Mesenchymal stem cell (in vitro differentiated cells and primary cell): ENCODE measurements around the gene PLAAT1.

Source experiments
- DNase-seq: peaks from one replicate; pipeline ENCODE4 v3.0.0-alpha.2; 2013
- H2AFZ ChIP-seq: one replicate; pipeline ENCODE4 v1.6.1; 2013; ENCODE audit warnings: low read depth, mild to moderate bottlenecking, control low read depth, inconsistent platforms, low read length, moderate library complexity
- H2AK5ac ChIP-seq: 2 replicates; pipeline ENCODE4 v1.6.1; 2013; ENCODE audit warnings: low read length, moderate library complexity, mild to moderate bottlenecking, inconsistent platforms; ENCODE audit not compliant: severe bottlenecking
- H2BK120ac ChIP-seq: one replicate; pipeline ENCODE4 v1.6.1; 2013; ENCODE audit warnings: low read depth, mild to moderate bottlenecking, inconsistent platforms, low read length, moderate library complexity
- H2BK12ac ChIP-seq, 2 experiments: one replicate each; pipeline ENCODE4 v1.6.1; 2013; ENCODE audit warnings: inconsistent platforms in 2 of 2, low read length in 2 of 2, mild to moderate bottlenecking in 2 of 2, moderate library complexity in 2 of 2, control low read depth in 1 of 2
- H2BK15ac ChIP-seq: one replicate; pipeline ENCODE4 v1.6.1; 2013; ENCODE audit warnings: mild to moderate bottlenecking, low read depth, inconsistent platforms; ENCODE audit not compliant: poor library complexity, severe bottlenecking
- H2BK5ac ChIP-seq: 2 replicates; pipeline ENCODE4 v1.6.1; 2013; ENCODE audit warnings: low read depth, mild to moderate bottlenecking, low read length, control low read depth, inconsistent platforms; ENCODE audit not compliant: poor library complexity, severe bottlenecking
- H3K14ac ChIP-seq, 2 experiments: one replicate each; pipeline ENCODE4 v1.6.1; 2013; ENCODE audit warnings: inconsistent platforms in 2 of 2, low read length in 2 of 2, control low read depth in 1 of 2, mild to moderate bottlenecking in 1 of 2, moderate library complexity in 1 of 2
- H3K18ac ChIP-seq, 2 experiments: one replicate each; pipeline ENCODE4 v1.6.1; 2013; ENCODE audit warnings: inconsistent platforms in 2 of 2, low read length in 2 of 2, control low read depth in 1 of 2, low read depth in 1 of 2, mild to moderate bottlenecking in 1 of 2
- H3K23ac ChIP-seq, 2 experiments: one replicate each; pipeline ENCODE4 v1.6.1; 2013; ENCODE audit warnings: inconsistent platforms in 2 of 2, low read length in 2 of 2, mild to moderate bottlenecking in 2 of 2, moderate library complexity in 2 of 2, control low read depth in 1 of 2
- H3K27ac ChIP-seq: 2 replicates; pipeline ENCODE4 v1.5.1; 2013; ENCODE audit warnings: mild to moderate bottlenecking, moderate library complexity, low read length, control low read depth, inconsistent platforms; ENCODE audit not compliant: poor library complexity, severe bottlenecking
- H3K27me3 ChIP-seq, 2 experiments: 2 replicates each; pipeline versions ENCODE4 v1.6.1 to v1.7.0; 2013; ENCODE audit warnings: low read length in 2 of 2, mild to moderate bottlenecking in 2 of 2, moderate library complexity in 2 of 2, control low read depth in 1 of 2, inconsistent platforms in 1 of 2; ENCODE audit not compliant: control insufficient read depth in 1 of 2, insufficient read depth in 1 of 2
- H3K36me3 ChIP-seq, 2 experiments: 2 replicates each; pipeline versions ENCODE4 v1.6.1 to v1.7.0; 2013; ENCODE audit warnings: low read length in 2 of 2, control low read depth in 1 of 2, inconsistent platforms in 1 of 2, low read depth in 1 of 2, mild to moderate bottlenecking in 1 of 2; ENCODE audit not compliant: insufficient read depth in 2 of 2, control insufficient read depth in 1 of 2
- H3K4ac ChIP-seq, 2 experiments: one replicate each; pipeline ENCODE4 v1.6.1; 2013; ENCODE audit warnings: inconsistent platforms in 2 of 2, low read length in 2 of 2, mild to moderate bottlenecking in 2 of 2, moderate library complexity in 2 of 2, control low read depth in 1 of 2, low read depth in 1 of 2
- H3K4me1 ChIP-seq: 2 replicates; pipeline ENCODE4 v1.6.1; 2013; ENCODE audit warnings: low read depth, low read length, control low read depth; ENCODE audit not compliant: control insufficient read depth, insufficient read depth
- H3K4me2 ChIP-seq: 2 replicates; pipeline ENCODE4 v1.6.1; 2013; ENCODE audit warnings: low read length, mild to moderate bottlenecking, inconsistent platforms; ENCODE audit not compliant: poor library complexity, severe bottlenecking
- H3K4me3 ChIP-seq, 2 experiments: 2 replicates each; pipeline versions ENCODE4 v1.5.1 to v1.7.0; 2013; ENCODE audit warnings: low read length in 2 of 2, mild to moderate bottlenecking in 2 of 2, control low read depth in 1 of 2, low read depth in 1 of 2; ENCODE audit not compliant: insufficient read depth in 1 of 2
- H3K79me1 ChIP-seq: replicated peaks from 2 replicates; pipeline ENCODE4 v1.6.1; 2013; ENCODE audit warnings: mild to moderate bottlenecking, control low read depth, low read length, inconsistent platforms; ENCODE audit not compliant: poor library complexity, severe bottlenecking
- H3K9ac ChIP-seq: 2 replicates; pipeline ENCODE4 v1.7.0; 2013; ENCODE audit warnings: mild to moderate bottlenecking, low read length, moderate library complexity
- H3K9me3 ChIP-seq: 2 replicates; pipeline ENCODE4 v1.7.0; 2013; ENCODE audit warnings: mild to moderate bottlenecking, low read length; ENCODE audit not compliant: control insufficient read depth
- H4K8ac ChIP-seq: one replicate; pipeline ENCODE4 v1.6.1; 2013; ENCODE audit warnings: inconsistent platforms, mild to moderate bottlenecking, low read length, moderate library complexity
- H4K91ac ChIP-seq: one replicate; pipeline ENCODE4 v1.6.1; 2013; ENCODE audit warnings: mild to moderate bottlenecking, low read length, inconsistent platforms
- WGBS: methylation state at CpG from one replicate; pipeline ENCODE4 v1.1.7; 2013; ENCODE audit warnings: mixed read lengths; 5-methylcytosine and 5-hydroxymethylcytosine counted together

PLAAT1 gene

DNA sequence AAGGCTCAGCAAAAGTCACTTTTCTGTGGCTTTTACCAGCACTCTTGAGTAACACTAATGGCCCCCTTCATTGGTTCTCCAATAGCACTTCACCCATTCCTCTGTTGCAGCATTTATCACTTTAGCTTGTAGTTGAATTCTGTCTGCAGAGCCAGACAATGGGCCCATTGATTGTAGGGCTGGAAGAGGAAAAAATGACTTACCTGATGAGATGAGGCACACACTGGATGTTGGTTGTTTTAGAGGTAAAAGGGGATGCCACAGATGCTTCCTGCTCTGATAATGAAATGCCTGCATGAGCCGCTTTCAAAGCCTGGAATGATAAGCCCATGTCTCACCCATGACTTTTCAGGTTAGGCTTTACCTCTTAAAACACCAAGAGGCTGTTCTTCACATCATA is 64.3 kb downstream of the PLAAT1 start:
- H4K8ac ChIP-seq: no peak overlapping the region

GRCh38 chr3:193310914-193311723 is 70.1 kb downstream of the PLAAT1 start:
- Histone ChIP-seq H2AK5ac (no peak overlapping the region), H4K8ac (no peak overlapping the region), H3K18ac (no peak overlapping the region), H2BK12ac (no peak overlapping the region), H3K27me3 (peaks cover 0 to 5% of the 10 kb centered on the region in 2 experiments), H2BK15ac (no peak overlapping the region), H3K4me1 (no peaks in the 10 kb centered on the region), H2BK5ac (no peak overlapping the region), H3K9me3 (no peaks in the 10 kb centered on the region), H2AFZ (no peak overlapping the region), H4K91ac (no peak overlapping the region), H3K79me1 (no peaks in the 10 kb centered on the region), H2BK120ac (no peak overlapping the region), H3K9ac (no peak overlapping the region), H3K23ac (no peak overlapping the region), H3K4me3 (no peak overlapping the region), H3K14ac (no peak overlapping the region), H3K36me3 (no peaks in the 10 kb centered on the region), H3K27ac (no peak overlapping the region), H3K4me2 (no peak overlapping the region), H3K4ac (no peak overlapping the region)
- no peak for DNase-seq
- 32% methylated on average over 6 of the region's 6 CpGs for WGBS

More for the DNA sequence above, 64.3 kb downstream of the PLAAT1 start:
- no peak overlapping the region for H3K9ac ChIP-seq
- no peaks in the 10 kb centered on the region for H3K4me1 ChIP-seq
- no peak overlapping the region for H2AK5ac ChIP-seq
- 90% methylated on average over 1 of the region's 1 CpG for WGBS
- no peak overlapping the region for H3K23ac ChIP-seq
- H2BK15ac ChIP-seq: no peak overlapping the region
- no peak overlapping the region for H3K4ac ChIP-seq
- H3K36me3 ChIP-seq: no peaks in the 10 kb centered on the region
- no peak overlapping the region for H3K14ac ChIP-seq
- no peak overlapping the region for H3K4me2 ChIP-seq
- H2BK5ac ChIP-seq: no peak overlapping the region
- H2BK120ac ChIP-seq: no peak overlapping the region
- no peaks in the 10 kb centered on the region for H3K79me1 ChIP-seq
- H3K27ac ChIP-seq: no peak overlapping the region
- no peaks in the 10 kb centered on the region for H3K9me3 ChIP-seq
- H4K91ac ChIP-seq: no peak overlapping the region
- H2BK12ac ChIP-seq: no peak overlapping the region
- no peak overlapping the region for H3K18ac ChIP-seq
- no peaks in the 10 kb centered on the region for H3K27me3 ChIP-seq
- H2AFZ ChIP-seq: no peak overlapping the region
- no peak for DNase-seq
- H3K4me3 ChIP-seq: no peak overlapping the region

DNA sequence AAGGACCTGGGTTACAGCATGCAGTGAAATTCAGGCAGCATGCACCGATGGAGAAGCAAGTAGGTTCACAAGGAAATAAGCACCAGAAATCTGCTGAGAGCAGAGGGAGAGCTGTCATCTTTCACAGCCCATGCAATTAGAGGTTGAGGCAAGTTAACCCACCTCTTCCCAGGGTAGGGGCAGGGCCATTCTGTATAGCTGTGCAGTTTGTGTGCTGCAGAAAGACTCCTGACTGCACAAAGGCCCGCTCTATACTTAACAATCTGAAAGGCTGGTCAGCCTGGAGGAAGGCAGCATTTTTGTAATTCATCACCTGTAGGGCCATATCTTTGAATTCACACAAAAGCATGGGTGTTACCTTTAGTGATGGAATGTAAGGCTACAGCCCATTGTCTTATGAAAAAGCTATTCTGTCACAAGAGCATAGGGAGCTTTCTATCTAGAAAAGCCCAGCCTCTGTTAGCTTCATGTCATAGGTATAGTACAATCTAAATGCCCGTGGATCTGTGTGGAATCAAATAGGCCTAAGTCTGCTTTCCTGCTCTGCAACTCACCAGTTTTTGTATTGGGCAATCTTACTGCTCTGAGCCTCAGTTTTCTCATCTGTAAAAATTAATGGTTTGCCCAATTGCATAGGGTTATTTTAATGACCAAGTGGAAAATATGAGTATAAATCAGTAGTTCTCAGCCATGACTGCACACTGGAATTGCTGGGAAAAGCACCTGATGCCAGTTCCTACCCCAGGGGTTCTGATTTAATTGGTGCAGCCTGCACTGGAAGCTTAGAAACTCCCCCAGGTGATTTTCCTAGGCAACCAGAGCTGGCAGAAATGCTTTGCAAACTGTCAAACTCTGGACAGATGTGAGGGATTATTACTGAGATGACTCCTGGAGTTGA is 72.3 kb downstream of the PLAAT1 start:
- peaks cover 0 to 5% of the 10 kb centered on the region in 2 experiments for H3K27me3 ChIP-seq
- no peaks in the 10 kb centered on the region for H3K36me3 ChIP-seq
- H3K9me3 ChIP-seq: no peaks in the 10 kb centered on the region
- H3K79me1 ChIP-seq: no peaks in the 10 kb centered on the region
- H3K23ac ChIP-seq: no peak overlapping the region
- no peak overlapping the region for H4K91ac ChIP-seq
- no peak overlapping the region for H3K14ac ChIP-seq
- H3K27ac ChIP-seq: no peak overlapping the region
- H2AK5ac ChIP-seq: no peak overlapping the region
- no peak overlapping the region for H2BK5ac ChIP-seq
- H3K4me3 ChIP-seq: no peak overlapping the region
- H2AFZ ChIP-seq: no peak overlapping the region
- WGBS: 67% methylated on average over 2 of the region's 3 CpGs
- DNase-seq: no peak
- H3K18ac ChIP-seq: no peak overlapping the region
- no peak overlapping the region for H4K8ac ChIP-seq
- no peak overlapping the region for H2BK15ac ChIP-seq
- no peak overlapping the region for H3K9ac ChIP-seq
- no peak overlapping the region for H2BK120ac ChIP-seq
- H3K4me2 ChIP-seq: no peak overlapping the region
- H2BK12ac ChIP-seq: no peak overlapping the region
- no peaks in the 10 kb centered on the region for H3K4me1 ChIP-seq
- H3K4ac ChIP-seq: no peak overlapping the region

DNA sequence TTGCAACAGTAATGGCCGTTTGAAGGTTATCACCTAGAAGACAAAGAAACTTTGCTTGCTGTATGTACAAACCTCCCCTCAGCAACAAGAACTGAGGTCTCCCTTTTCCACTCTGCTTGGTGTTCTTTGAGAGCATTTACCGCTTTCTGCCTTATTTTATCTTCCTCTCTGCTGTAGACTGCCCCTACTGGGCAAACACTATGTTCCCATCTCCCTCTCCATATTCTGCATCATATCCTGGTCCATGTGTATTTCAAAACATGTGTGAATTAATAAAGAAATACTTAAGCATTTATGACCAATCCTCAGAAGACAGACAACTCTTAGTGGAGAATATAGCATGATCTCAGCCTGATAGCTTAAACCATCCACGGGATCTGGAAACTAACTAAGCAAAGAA is 73.1 kb downstream of the PLAAT1 start:
- 96% methylated on average over 3 of the region's 3 CpGs for WGBS
- no peak overlapping the region for H3K4me2 ChIP-seq
- no peak overlapping the region for H3K4me3 ChIP-seq
- no peak overlapping the region for H3K18ac ChIP-seq
- no peak overlapping the region for H4K91ac ChIP-seq
- H3K4ac ChIP-seq: no peak overlapping the region
- H3K36me3 ChIP-seq: no peaks in the 10 kb centered on the region
- no peaks in the 10 kb centered on the region for H3K4me1 ChIP-seq
- no peak overlapping the region for H2AK5ac ChIP-seq
- H2BK5ac ChIP-seq: no peak overlapping the region
- no peak overlapping the region for H3K14ac ChIP-seq
- H3K27ac ChIP-seq: no peak overlapping the region
- H2BK12ac ChIP-seq: no peak overlapping the region
- H2AFZ ChIP-seq: no peak overlapping the region
- no peak overlapping the region for H3K23ac ChIP-seq
- H3K9ac ChIP-seq: no peak overlapping the region
- no peaks in the 10 kb centered on the region for H3K79me1 ChIP-seq
- H4K8ac ChIP-seq: no peak overlapping the region
- peaks cover 0 to 5% of the 10 kb centered on the region in 2 experiments for H3K27me3 ChIP-seq
- no peaks in the 10 kb centered on the region for H3K9me3 ChIP-seq
- H2BK120ac ChIP-seq: no peak overlapping the region
- DNase-seq: no peak
- no peak overlapping the region for H2BK15ac ChIP-seq
